ENCODE results near the gene CYP3A4. TPM values are rescaled to one million over a fixed set of nuclear protein-coding genes. Genes with fewer than 3 reads are reported as not detected.

Gene CYP3A4
- total and polyA plus RNA-seq, 8 donors, result 0.31 to 23.5 (median 1.7) TPM; not detected in 5

GRCh38 chr7:99793443-99793842 lies 9.5 kb upstream of the CYP3A4 start:
- Histone ChIP-seq H3K27me3 (no peaks in the 10 kb centered on the region), H3K4me3 (no peak overlapping the region), H3K4me1 (peaks cover 0 to 7% (median 2%) of the 10 kb centered on the region in 4 donors), H3K27ac (no peak overlapping the region), H3K9me3 (no peaks in the 10 kb centered on the region), H3K36me3 (no peaks in the 10 kb centered on the region)
- intact Hi-C loops (cut with DNase I; ENCODE audit: low total_unique reads), result no loop called here
- TF ChIP-seq POLR2A (IDR thresholded peaks at IDR 0.05) (no peak), CTCF (IDR thresholded peaks at IDR 0.05) (no peak), EP300 (IDR thresholded peaks at IDR 0.05) (no peak), POLR2AphosphoS5 (IDR thresholded peaks at IDR 0.05) (no peak)
- 90 to 95% (median 92%) methylated on average over 5 of the region's 5 CpGs for WGBS, 5 donors
- no peak for DNase-seq

- Histone ChIP-seq H3K9me3 (no peaks in the 10 kb centered on the region), H3K36me3 (no peaks in the 10 kb centered on the region), H3K4me1 (peaks cover 0 to 7% (median 2%) of the 10 kb centered on the region in 4 donors), H3K27me3 (no peaks in the 10 kb centered on the region), H3K4me3 (no peak overlapping the region), H3K27ac (no peak overlapping the region)
- intact Hi-C loops (cut with DNase I; ENCODE audit: low total_unique reads), result no loop called here
- 26 to 46% (median 41%) methylated on average over 4 of the region's 4 CpGs for WGBS, 5 donors
- DNase-seq, result no peak
- TF ChIP-seq EP300 (IDR thresholded peaks at IDR 0.05) (no peak), POLR2AphosphoS5 (IDR thresholded peaks at IDR 0.05) (no peak), CTCF (IDR thresholded peaks at IDR 0.05) (no peak), POLR2A (IDR thresholded peaks at IDR 0.05) (no peak)
Observed at GRCh38 chr7:99792967-99793366, 9.0 kb upstream of the CYP3A4 start.

- intact Hi-C loops (cut with DNase I; ENCODE audit: low total_unique reads), result no loop called here
- Histone ChIP-seq H3K9me3 (no peaks in the 10 kb centered on the region), H3K4me1 (peaks cover 0 to 7% (median 2%) of the 10 kb centered on the region in 4 donors), H3K36me3 (no peaks in the 10 kb centered on the region), H3K27me3 (no peaks in the 10 kb centered on the region), H3K27ac (no peak overlapping the region), H3K4me3 (no peak overlapping the region)
- no peak for TF ChIP-seq POLR2AphosphoS5 (IDR thresholded peaks at IDR 0.05)
- TF ChIP-seq POLR2A (IDR thresholded peaks at IDR 0.05), result no peak
- no peak for TF ChIP-seq EP300 (IDR thresholded peaks at IDR 0.05)
- no peak for TF ChIP-seq CTCF (IDR thresholded peaks at IDR 0.05)
- DNase-seq, result no peak
- WGBS, 5 donors, result 69 to 79% (median 71%) methylated on average over 5 of the region's 5 CpGs
Observed at GRCh38 chr7:99791667-99792369, 7.8 kb upstream of the CYP3A4 start.

- no peaks in the 10 kb centered on the region for H3K36me3 ChIP-seq
- TF ChIP-seq POLR2A (IDR thresholded peaks at IDR 0.05) (no peak), POLR2AphosphoS5 (IDR thresholded peaks at IDR 0.05) (no peak), EP300 (IDR thresholded peaks at IDR 0.05) (no peak)
- H3K27ac ChIP-seq, result no peak overlapping the region
- intact Hi-C loops (cut with DNase I; ENCODE audit: low total_unique reads), result no loop called here
- no peak overlapping the region for H3K4me3 ChIP-seq
- peaks cover 0 to 7% (median 2%) of the 10 kb centered on the region in 4 donors for H3K4me1 ChIP-seq
- WGBS, 5 donors, result 78 to 82% (median 80%) methylated on average over 1 of the region's 1 CpG
- DNase-seq, result no peak
- no peaks in the 10 kb centered on the region for H3K27me3 ChIP-seq
- H3K9me3 ChIP-seq, result no peaks in the 10 kb centered on the region
Observed at GRCh38 chr7:99791021-99791420, 7.0 kb upstream of the CYP3A4 start.

- peaks cover 0 to 7% (median 2%) of the 10 kb centered on the region in 4 donors for H3K4me1 ChIP-seq
Observed at GRCh38 chr7:99790407-99790806, 6.4 kb upstream of the CYP3A4 start.

More at GRCh38 chr7:99790407-99790806, 6.4 kb upstream of the CYP3A4 start:
- no peak for DNase-seq
- intact Hi-C loops (cut with DNase I; ENCODE audit: low total_unique reads), result no loop called here
- no peak overlapping the region for H3K4me3 ChIP-seq
- TF ChIP-seq CTCF (IDR thresholded peaks at IDR 0.05), result no peak
- TF ChIP-seq EP300 (IDR thresholded peaks at IDR 0.05), result no peak
- no peak for TF ChIP-seq POLR2A (IDR thresholded peaks at IDR 0.05)
- TF ChIP-seq POLR2AphosphoS5 (IDR thresholded peaks at IDR 0.05), result no peak
- no peaks in the 10 kb centered on the region for H3K36me3 ChIP-seq
- no peaks in the 10 kb centered on the region for H3K9me3 ChIP-seq
- H3K27ac ChIP-seq, result no peak overlapping the region
- no peaks in the 10 kb centered on the region for H3K27me3 ChIP-seq
- WGBS, 5 donors, result 84 to 89% (median 88%) methylated on average over 3 of the region's 3 CpGs
